Cardiac fibroblast (primary cell): ENCODE measurements around the gene VPS37B.
A peak's percentile ranks its signal among the peaks of the same experiment; 100 is the strongest.
"Not testable (repeated sequence)": the region's sequence is repeated elsewhere in the genome, so short reads cannot be mapped to it uniquely, and the experiment has no call there.

ENCODE experiments used
- DNase-seq, 2 donors: peaks; one replicate each; pipeline versions ENCODE4 v3.0.0 to v3.0.0-alpha.2; 2010; ENCODE audit warnings: low read depth in 2 of 2
- H3K4me3 ChIP-seq, 2 donors: replicated peaks in 1 of 2; 1 replicate in 1 of 2; 2 replicates in 1 of 2; pipeline ENCODE4 v1.5.1; 2011; ENCODE audit warnings: low read depth in 2 of 2, low read length in 2 of 2, mild to moderate bottlenecking in 2 of 2, moderate library complexity in 1 of 2
- TF ChIP-seq, protein P1 (sequence below): IDR thresholded peaks from one replicate; pipeline ENCODE4 v1.5.1; 2011; ENCODE audit warnings: low read depth, mild to moderate bottlenecking, low read length, inconsistent platforms

The VPS37B gene

GRCh38 chr12:122882908-122883558, 12.9 kb downstream of the VPS37B start:
- TF ChIP-seq, protein P1, sequence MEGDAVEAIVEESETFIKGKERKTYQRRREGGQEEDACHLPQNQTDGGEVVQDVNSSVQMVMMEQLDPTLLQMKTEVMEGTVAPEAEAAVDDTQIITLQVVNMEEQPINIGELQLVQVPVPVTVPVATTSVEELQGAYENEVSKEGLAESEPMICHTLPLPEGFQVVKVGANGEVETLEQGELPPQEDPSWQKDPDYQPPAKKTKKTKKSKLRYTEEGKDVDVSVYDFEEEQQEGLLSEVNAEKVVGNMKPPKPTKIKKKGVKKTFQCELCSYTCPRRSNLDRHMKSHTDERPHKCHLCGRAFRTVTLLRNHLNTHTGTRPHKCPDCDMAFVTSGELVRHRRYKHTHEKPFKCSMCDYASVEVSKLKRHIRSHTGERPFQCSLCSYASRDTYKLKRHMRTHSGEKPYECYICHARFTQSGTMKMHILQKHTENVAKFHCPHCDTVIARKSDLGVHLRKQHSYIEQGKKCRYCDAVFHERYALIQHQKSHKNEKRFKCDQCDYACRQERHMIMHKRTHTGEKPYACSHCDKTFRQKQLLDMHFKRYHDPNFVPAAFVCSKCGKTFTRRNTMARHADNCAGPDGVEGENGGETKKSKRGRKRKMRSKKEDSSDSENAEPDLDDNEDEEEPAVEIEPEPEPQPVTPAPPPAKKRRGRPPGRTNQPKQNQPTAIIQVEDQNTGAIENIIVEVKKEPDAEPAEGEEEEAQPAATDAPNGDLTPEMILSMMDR: no peak
- H3K4me3 ChIP-seq: no peak overlapping the region
- DNase-seq: no peak

DNA sequence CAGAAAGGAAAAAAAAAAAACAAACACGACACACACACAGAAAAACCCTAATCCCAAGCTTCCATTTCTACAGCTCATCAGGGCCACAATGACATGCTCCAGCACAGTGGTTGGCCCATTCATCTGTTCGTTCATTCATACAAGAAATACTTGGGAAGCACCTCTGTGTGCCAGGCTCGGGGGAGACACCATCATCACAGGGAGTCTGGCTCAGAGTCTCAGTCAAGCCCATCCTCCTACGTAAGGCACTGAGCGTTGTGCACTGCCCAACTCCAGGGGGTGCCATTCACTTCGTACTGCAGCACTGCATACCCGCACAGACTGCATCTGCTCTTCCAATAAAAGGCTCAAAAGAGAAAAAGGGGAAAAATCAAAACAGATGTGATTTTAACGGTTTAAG, 15.3 kb downstream of the VPS37B start:
- no peak overlapping the region for H3K4me3 ChIP-seq
- DNase-seq: peak; percentile 69 to 76

DNA sequence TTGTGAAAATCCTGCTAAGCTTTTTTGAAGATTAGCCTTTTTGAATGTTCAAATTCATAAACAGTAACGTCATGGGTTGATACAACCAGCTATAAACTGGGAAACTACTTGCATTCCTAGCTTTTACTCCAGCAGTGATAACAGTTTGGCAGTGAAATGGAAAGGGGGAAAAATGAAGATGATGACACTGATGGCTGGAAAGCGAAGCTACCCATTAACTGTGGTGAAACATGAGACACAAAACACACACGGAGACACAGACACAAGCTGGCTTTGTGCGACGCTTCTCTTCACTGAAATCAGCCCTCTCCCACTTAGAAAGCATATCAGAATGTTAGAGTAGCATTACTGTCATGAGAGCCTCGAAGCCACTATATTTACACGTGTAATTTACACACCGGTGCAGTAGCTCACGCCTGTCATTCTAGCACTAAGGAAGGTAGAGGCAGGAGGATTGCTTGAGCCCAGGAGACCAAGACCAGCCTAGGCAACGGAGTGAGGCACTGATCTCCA, 15.7 kb downstream of the VPS37B start:
- peak in 1 of 2 donors; percentile 75 for DNase-seq
- no peak overlapping the region for H3K4me3 ChIP-seq
- TF ChIP-seq, protein P1: no peak

More for the DNA sequence above, 15.3 kb downstream of the VPS37B start:
- TF ChIP-seq, protein P1: peak; percentile 67

DNA sequence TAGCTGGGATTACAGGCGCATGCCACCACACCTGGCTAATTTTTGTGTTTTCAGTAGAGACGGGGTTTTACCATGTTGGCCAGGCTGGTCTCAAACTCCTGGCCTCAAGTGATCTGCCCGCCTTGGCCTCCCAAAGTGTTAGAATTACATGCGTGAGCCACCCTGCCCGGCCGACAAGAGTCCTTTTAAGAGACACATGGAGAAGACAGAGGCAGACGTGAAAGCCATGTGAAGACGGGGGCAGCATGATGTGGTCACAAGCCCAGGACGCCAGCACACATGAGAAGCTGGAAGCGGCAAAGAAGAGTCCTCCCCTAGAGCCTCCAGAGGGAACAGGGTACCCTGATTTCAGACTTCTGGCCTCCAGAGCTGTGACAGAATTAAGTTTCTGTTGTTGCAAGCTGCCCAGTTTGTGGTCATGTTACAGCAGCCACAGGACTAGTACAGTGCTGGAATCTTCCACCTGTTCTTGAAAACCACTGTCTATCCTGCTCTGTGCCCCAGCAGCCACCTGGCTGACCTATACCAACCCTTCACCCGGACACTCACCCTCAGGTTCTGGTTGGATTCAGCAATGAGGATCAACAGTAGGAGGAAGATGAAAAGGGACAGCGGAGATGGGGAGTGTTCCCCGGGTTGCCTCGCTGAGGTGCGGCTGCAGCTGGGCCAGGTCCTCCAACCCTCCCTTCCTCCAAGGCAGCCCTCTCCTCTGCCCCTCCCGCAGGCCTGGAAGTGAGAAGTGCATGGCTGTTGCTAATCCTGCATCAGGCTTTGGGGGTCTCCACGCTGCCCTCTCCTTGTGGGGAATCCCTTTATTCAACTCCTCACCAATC, 16.9 kb downstream of the VPS37B start:
- no peak for DNase-seq
- TF ChIP-seq, protein P1: no peak
- H3K4me3 ChIP-seq: no peak overlapping the region

GRCh38 chr12:122876731-122877130, 19.2 kb downstream of the VPS37B start:
- H3K4me3 ChIP-seq: no peak overlapping the region
- DNase-seq: no peak
- TF ChIP-seq, protein P1: no peak

DNA sequence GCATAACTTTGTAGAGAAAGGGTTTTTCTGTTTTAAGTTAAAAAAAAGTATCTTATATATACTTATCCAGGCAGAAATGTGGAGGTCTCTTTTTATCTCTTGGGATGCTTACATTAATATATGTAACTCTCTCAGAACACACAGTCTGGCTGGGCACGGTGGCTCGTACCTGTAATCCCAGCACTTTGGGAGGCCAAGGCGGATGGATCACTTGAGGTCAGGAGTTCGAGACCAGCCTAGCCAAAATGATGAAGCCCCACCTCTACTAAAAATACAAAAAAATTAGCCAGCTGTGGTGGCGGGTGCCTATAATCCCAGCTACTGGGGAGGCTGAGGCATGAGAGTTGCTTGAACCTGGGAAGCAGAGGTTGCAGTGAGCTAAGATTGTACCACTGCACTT, 19.6 kb downstream of the VPS37B start:
- DNase-seq: not testable (repeated sequence)

DNA sequence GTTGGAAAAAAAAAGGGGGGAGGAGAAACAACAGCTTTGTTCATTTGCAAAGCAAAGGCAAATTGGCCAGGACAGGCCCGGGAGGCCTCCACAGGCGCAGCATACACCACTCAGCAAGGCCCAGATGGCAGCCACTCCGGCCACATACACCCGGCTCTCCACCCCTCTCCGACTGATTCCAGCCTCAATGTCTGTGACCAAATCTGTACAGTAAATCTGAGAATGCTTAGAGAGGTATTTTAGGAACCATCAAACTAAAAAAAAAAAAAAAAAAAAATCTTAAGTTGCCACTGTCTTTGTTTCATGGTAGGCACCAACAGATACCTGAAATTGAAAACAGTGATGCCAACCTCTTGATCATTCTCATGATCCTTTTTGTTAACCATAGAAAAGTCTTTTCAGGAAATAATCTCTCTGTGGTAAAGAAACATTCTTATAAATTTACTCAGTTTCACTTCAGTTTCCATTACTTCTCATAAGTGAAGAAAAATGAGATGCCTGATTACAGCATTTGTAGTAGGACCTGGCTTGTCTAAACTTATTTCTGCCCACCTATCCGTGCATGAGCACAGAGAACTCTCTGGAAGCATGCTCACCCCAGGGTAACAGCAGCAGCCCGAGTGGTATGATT, 20.2 kb downstream of the VPS37B start:
- no peak for DNase-seq
- no peak overlapping the region for H3K4me3 ChIP-seq
- TF ChIP-seq, protein P1: no peak

More for the DNA sequence above, 19.6 kb downstream of the VPS37B start:
- H3K4me3 ChIP-seq: not testable (repeated sequence)
